Amniotic stem cell (primary cell): ENCODE results near the gene PFKL.
"Not testable (repeated sequence)": the region's sequence is repeated elsewhere in the genome, so short reads cannot be mapped to it uniquely, and the experiment has no call there.

Experiments
- DNase-seq: peaks from one replicate; lab custom pipeline; 2025; lab: John Stamatoyannopoulos, UW

The PFKL gene

GRCh38 chr21:44279354-44280260 is 20.2 kb upstream of the PFKL start:
- DNase-seq, result no peak

GRCh38 chr21:44281801-44282200 is 18.1 kb upstream of the PFKL start:
- DNase-seq, result no peak

- no peak for DNase-seq
Measured at GRCh38 chr21:44282370-44282769, 17.5 kb upstream of the PFKL start.

GRCh38 chr21:44283211-44283785 is 16.6 kb upstream of the PFKL start:
- DNase-seq, result not testable (repeated sequence)

- DNase-seq, result no peak
Measured at GRCh38 chr21:44283948-44284347, 15.9 kb upstream of the PFKL start.

- no peak for DNase-seq
Measured at GRCh38 chr21:44285138-44285992, 14.5 kb upstream of the PFKL start, which contains the start of gene AIRE. AIRE (plus strand) TSS chr21:44285876; CDS start chr21:44286007, 131 bp downstream.

- DNase-seq, result no peak
Measured at GRCh38 chr21:44286086-44286715, 13.7 kb upstream of the PFKL start.

GRCh38 chr21:44286716-44287632 is 12.9 kb upstream of the PFKL start:
- DNase-seq, result no peak

- no peak for DNase-seq
Measured at GRCh38 chr21:44288251-44289110, 11.4 kb upstream of the PFKL start.

- DNase-seq, result no peak
Measured at GRCh38 chr21:44289381-44290010, 10.4 kb upstream of the PFKL start.

GRCh38 chr21:44290327-44291077 is 9.4 kb upstream of the PFKL start:
- no peak for DNase-seq

GRCh38 chr21:44291078-44291935 is 8.5 kb upstream of the PFKL start:
- no peak for DNase-seq

GRCh38 chr21:44291936-44292811 is 7.7 kb upstream of the PFKL start:
- DNase-seq, result no peak

GRCh38 chr21:44292812-44293195 is 7.0 kb upstream of the PFKL start:
- no peak for DNase-seq

GRCh38 chr21:44293551-44294231 is 6.2 kb upstream of the PFKL start:
- DNase-seq, result no peak
